Prostate gland (tissue), 2 donors: Measurements from ENCODE around the gene IGF2BP1. TPM values are rescaled to one million over a fixed set of nuclear protein-coding genes. Genes with fewer than 3 reads are reported as not detected.
"Not testable (repeated sequence)": the region's sequence is repeated elsewhere in the genome, so short reads cannot be mapped to it uniquely, and the experiment has no call there.

Source experiments
- DNase-seq: peaks from one replicate; pipeline ENCODE4 v3.0.0-alpha.2; 2019; ENCODE audit warnings: low spot score
- H3K27ac ChIP-seq, 2 donors: fragments of 200-600 bp; sonication (generic); 2 replicates each; pipeline ENCODE4 v1.5.1; 2017 to 2019
- H3K27me3 ChIP-seq: fragments of 200-600 bp; sonication (generic); replicated peaks from 2 replicates; pipeline ENCODE4 v1.5.1; 2019; ENCODE audit not compliant: insufficient read depth
- H3K36me3 ChIP-seq, 2 donors: fragments of 200-600 bp; sonication (generic); 1 replicate in 1 of 2; 2 replicates in 1 of 2; pipeline versions ENCODE4 v1.5.1 to v1.8.1; 2017 to 2019
- H3K4me1 ChIP-seq: fragments of 200-600 bp; sonication (generic); replicated peaks from 2 replicates; pipeline ENCODE4 v1.5.1; 2019
- H3K4me3 ChIP-seq, 2 donors: fragments of 200-600 bp; sonication (generic); 2 replicates each; pipeline ENCODE4 v1.5.1; 2017 to 2019
- H3K9me3 ChIP-seq: fragments of 200-600 bp; sonication (generic); 2 replicates; pipeline ENCODE4 v1.5.1; 2017
- POLR2A ChIP-seq: fragments of 450-650 bp; IDR thresholded peaks from one replicate; pipeline ENCODE4 v1.6.1; 2016; ENCODE audit warnings: antibody characterized with exemption, mild to moderate bottlenecking
- POLR2AphosphoS5 ChIP-seq: sonication (generic); formaldehyde crosslinking; IDR thresholded peaks from one replicate; pipeline ENCODE4 v1.6.1; 2017; ENCODE audit warnings: antibody characterized with exemption
- WGBS: methylation state at CpG from one replicate; pipeline ENCODE4 v1.1.5; 2018; 5-methylcytosine and 5-hydroxymethylcytosine counted together
- intact Hi-C: fragments of 100-400 bp; cut with DNase I; formaldehyde crosslinking; loops from one replicate; pipeline ENCODE4 v1.14.2; 2022
- total RNA-seq, 2 donors: library from RNA; depleted of rRNA; stranded (reverse); fragments of >200 nt; gene quantifications; one replicate each; pipeline ENCODE4 v1.1.0, GENCODE V29; 2016
- TF ChIP-seq, protein P1 (sequence below), 4 experiments: fragments of 200-600 bp in 2 of 4; fragments of 450-650 bp in 2 of 4; sonication (generic) in 2 of 4; IDR thresholded peaks; 1 replicate in 3 of 4; 2 replicates in 1 of 4; pipeline ENCODE4 v1.5.1; 2016 to 2019; ENCODE audit warnings: antibody characterized with exemption in 4 of 4, mild to moderate bottlenecking in 2 of 4, moderate library complexity in 2 of 4

The IGF2BP1 gene
- total RNA-seq, 2 donors from 2014 or later, result 10.9 TPM; not detected in 1

DNA sequence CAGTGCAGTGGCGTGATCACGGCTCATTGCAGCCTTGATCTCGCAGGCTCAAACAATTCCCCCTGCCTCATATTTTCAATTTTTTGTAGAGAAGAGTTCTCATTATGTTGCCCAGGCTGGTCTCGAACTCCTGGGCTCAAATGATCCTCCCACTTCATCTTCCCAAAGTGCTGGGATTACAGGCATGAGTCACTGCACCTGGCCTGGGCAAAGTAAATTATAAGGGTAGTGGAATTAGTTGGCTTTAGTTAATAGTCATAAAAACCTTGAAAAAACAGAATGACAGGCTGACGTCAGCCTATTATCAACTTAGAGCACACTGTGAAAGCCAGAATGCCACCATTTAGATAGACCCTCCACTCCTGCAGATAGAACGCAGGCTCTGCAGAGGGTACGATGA, 91.9 kb downstream of the IGF2BP1 start:
- Histone ChIP-seq H3K9me3 (no peaks in the 10 kb centered on the region), H3K4me3 (no peak overlapping the region), H3K4me1 (no peaks in the 10 kb centered on the region), H3K36me3 (no peaks in the 10 kb centered on the region), H3K27me3 (peaks cover 1% of the 10 kb centered on the region), H3K27ac (no peak overlapping the region)
- 91% methylated on average over 7 of the region's 7 CpGs for WGBS
- TF ChIP-seq, protein P1, sequence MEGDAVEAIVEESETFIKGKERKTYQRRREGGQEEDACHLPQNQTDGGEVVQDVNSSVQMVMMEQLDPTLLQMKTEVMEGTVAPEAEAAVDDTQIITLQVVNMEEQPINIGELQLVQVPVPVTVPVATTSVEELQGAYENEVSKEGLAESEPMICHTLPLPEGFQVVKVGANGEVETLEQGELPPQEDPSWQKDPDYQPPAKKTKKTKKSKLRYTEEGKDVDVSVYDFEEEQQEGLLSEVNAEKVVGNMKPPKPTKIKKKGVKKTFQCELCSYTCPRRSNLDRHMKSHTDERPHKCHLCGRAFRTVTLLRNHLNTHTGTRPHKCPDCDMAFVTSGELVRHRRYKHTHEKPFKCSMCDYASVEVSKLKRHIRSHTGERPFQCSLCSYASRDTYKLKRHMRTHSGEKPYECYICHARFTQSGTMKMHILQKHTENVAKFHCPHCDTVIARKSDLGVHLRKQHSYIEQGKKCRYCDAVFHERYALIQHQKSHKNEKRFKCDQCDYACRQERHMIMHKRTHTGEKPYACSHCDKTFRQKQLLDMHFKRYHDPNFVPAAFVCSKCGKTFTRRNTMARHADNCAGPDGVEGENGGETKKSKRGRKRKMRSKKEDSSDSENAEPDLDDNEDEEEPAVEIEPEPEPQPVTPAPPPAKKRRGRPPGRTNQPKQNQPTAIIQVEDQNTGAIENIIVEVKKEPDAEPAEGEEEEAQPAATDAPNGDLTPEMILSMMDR (IDR thresholded peaks at IDR 0.05), result no peak
- TF ChIP-seq POLR2A, result no peak
- no peak for TF ChIP-seq POLR2AphosphoS5
- DNase-seq, result no peak
- intact Hi-C loops, result no loop called here

- peaks cover 1% of the 10 kb centered on the region for H3K27me3 ChIP-seq
- intact Hi-C loops, result no loop called here
- H3K36me3 ChIP-seq, result no peaks in the 10 kb centered on the region
- 79% methylated on average over 10 of the region's 10 CpGs for WGBS
- TF ChIP-seq, protein P1 (IDR thresholded peaks at IDR 0.05), result no peak
- TF ChIP-seq POLR2A, result no peak
- no peak for TF ChIP-seq POLR2AphosphoS5
- no peaks in the 10 kb centered on the region for H3K4me1 ChIP-seq
- no peaks in the 10 kb centered on the region for H3K9me3 ChIP-seq
- H3K27ac ChIP-seq, result no peak overlapping the region
- no peak for DNase-seq
- H3K4me3 ChIP-seq, result no peak overlapping the region
These were observed 93.9 kb downstream of the IGF2BP1 start for GRCh38 chr17:49090878-49091594.

GRCh38 chr17:49093131-49093530, 95.9 kb downstream of the IGF2BP1 start:
- TF ChIP-seq POLR2A (no peak), POLR2AphosphoS5 (no peak)
- TF ChIP-seq, protein P1 (IDR thresholded peaks at IDR 0.05), result no peak
- no peaks in the 10 kb centered on the region for H3K27me3 ChIP-seq
- no peaks in the 10 kb centered on the region for H3K9me3 ChIP-seq
- H3K27ac ChIP-seq, result no peak overlapping the region
- intact Hi-C loops, result no loop called here
- no peaks in the 10 kb centered on the region for H3K36me3 ChIP-seq
- WGBS, result 27% methylated on average over 10 of the region's 10 CpGs
- no peak for DNase-seq
- H3K4me1 ChIP-seq, result no peaks in the 10 kb centered on the region
- H3K4me3 ChIP-seq, result no peak overlapping the region

- TF ChIP-seq POLR2AphosphoS5, result no peak
- TF ChIP-seq, protein P1 (IDR thresholded peaks at IDR 0.05), result no peak
- no peak for TF ChIP-seq POLR2A
- Histone ChIP-seq H3K27me3 (no peaks in the 10 kb centered on the region), H3K4me3 (no peak overlapping the region), H3K4me1 (peaks cover 6% of the 10 kb centered on the region), H3K27ac (peak overlapping the region in 1 of 2 donors; percentile 26), H3K36me3 (no peaks in the 10 kb centered on the region), H3K9me3 (no peaks in the 10 kb centered on the region)
- intact Hi-C loops, result no loop called here
- DNase-seq, result no peak
These were observed 103.4 kb downstream of the IGF2BP1 start for GRCh38 chr17:49100601-49101000.

GRCh38 chr17:49101054-49101534, 103.9 kb downstream of the IGF2BP1 start:
- Histone ChIP-seq H3K27ac (peak overlapping the region in 1 of 2 donors; percentile 40), H3K4me3 (no peak overlapping the region), H3K27me3 (no peaks in the 10 kb centered on the region), H3K9me3 (no peaks in the 10 kb centered on the region), H3K4me1 (peaks cover 6% of the 10 kb centered on the region), H3K36me3 (no peaks in the 10 kb centered on the region)
- DNase-seq, result peak; percentile 34
- intact Hi-C loops, result no loop called here
- TF ChIP-seq POLR2A (no peak), POLR2AphosphoS5 (no peak)
- TF ChIP-seq, protein P1 (IDR thresholded peaks at IDR 0.05), result no peak
- whole genome bisulfite sequencing, result 36% methylated on average over 4 of the region's 4 CpGs

- H3K4me1 ChIP-seq, result not testable (repeated sequence)
These were observed 106.2 kb downstream of the IGF2BP1 start for GRCh38 chr17:49103360-49103759.

More at GRCh38 chr17:49103360-49103759, 106.2 kb downstream of the IGF2BP1 start:
- intact Hi-C loops, H3K27ac ChIP-seq, DNase-seq, H3K9me3 ChIP-seq, H3K36me3 ChIP-seq, H3K4me3 ChIP-seq, H3K27me3 ChIP-seq: not testable (repeated sequence)
- WGBS, result 97% methylated on average over 14 of the region's 14 CpGs
